Activated CD8-positive, alpha-beta T cell treated with anti-CD3 and anti-CD28 coated beads, Interleukin-2, amount 10 ng/mL, durations not matched to agents 7 days and 5 days (primary cell): ENCODE results near the gene GREB1L. TPM values are rescaled to one million over a fixed set of nuclear protein-coding genes. Genes with fewer than 3 reads are reported as not detected.

Experiments
- ATAC-seq: fragments of 150-1000 bp; cut with Tn5 transposase; one replicate; pipeline ENCODE4 v1.10.0; 2021; ENCODE audit warnings: moderate library complexity
- CTCF ChIA-PET: fragments of 350-600 bp; sonication (Branson Sonifier 250); formaldehyde crosslinking; loops from one replicate; lab custom pipeline; 2021; ENCODE audit warnings: antibody characterized with exemption; lab: Charles Lee
- POLR2A ChIA-PET: fragments of 350-600 bp; sonication (Branson Sonifier 250); formaldehyde crosslinking; loops from one replicate; lab custom pipeline; 2021; ENCODE audit warnings: antibody characterized with exemption; lab: Charles Lee
- DNase-seq: peaks from one replicate; pipeline ENCODE4 v3.0.0-alpha.2; 2020
- H3K27ac Mint-ChIP-seq: one replicate; pipeline ENCODE4 v1.8.0; 2021; ENCODE audit warnings: mild to moderate bottlenecking, mixed read lengths
- H3K27me3 Mint-ChIP-seq: one replicate; pipeline ENCODE4 v1.8.0; 2021; ENCODE audit warnings: low read depth, mixed read lengths
- H3K36me3 Mint-ChIP-seq: one replicate; pipeline ENCODE4 v1.8.0; 2021; ENCODE audit warnings: low read depth, mixed read lengths
- H3K4me1 Mint-ChIP-seq: one replicate; pipeline ENCODE4 v1.8.0; 2021; ENCODE audit warnings: low read depth, mixed read lengths
- H3K4me3 Mint-ChIP-seq: one replicate; pipeline ENCODE4 v1.8.0; 2021; ENCODE audit warnings: mild to moderate bottlenecking, mixed read lengths
- H3K9me3 Mint-ChIP-seq: one replicate; pipeline ENCODE4 v1.8.0; 2022; ENCODE audit warnings: mixed read lengths; ENCODE audit not compliant: insufficient read depth
- total RNA-seq, 2 experiments: library from RNA; stranded (reverse); gene quantifications; one replicate each; pipeline ENCODE4 v1.2.3, GENCODE V29; 2021

Gene GREB1L
- total RNA-seq, 2 experiments from 2014 or later, result not detected

DNA sequence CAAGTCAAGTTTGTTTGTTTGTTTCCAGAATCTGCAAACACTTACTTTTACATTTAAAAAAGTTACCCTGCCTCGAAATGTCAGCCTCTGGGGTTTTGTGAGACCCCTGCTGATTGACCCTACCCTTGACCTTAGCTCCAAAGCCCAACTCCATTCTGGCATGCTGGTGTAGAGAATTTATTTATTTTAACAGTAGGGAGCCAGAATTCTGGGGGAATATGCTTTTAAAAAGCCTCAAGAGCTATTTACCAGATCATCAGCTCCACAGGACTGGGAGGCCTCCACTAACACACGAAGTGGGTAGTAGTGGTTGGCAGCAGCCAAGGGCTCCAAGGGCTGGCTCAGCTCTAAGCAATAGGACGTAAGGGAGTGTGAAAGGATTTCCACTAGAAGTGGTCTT lies 23.2 kb upstream of the GREB1L start:
- H3K4me1 Mint-ChIP-seq, result no peaks in the 10 kb centered on the region
- CTCF ChIA-PET, result interaction anchor here (0.9 kb wide), 1 partner anchor 24 kb away, joined by 3 read pairs; no protein-coding TSS in a partner anchor
- ATAC-seq (no peak), DNase-seq (no peak)
- no peak overlapping the region for H3K4me3 Mint-ChIP-seq
- no peaks in the 10 kb centered on the region for H3K9me3 Mint-ChIP-seq
- H3K27me3 Mint-ChIP-seq, result no peaks in the 10 kb centered on the region
- POLR2A ChIA-PET, result no interaction called here
- no peak overlapping the region for H3K27ac Mint-ChIP-seq
- H3K36me3 Mint-ChIP-seq, result no peaks in the 10 kb centered on the region

DNA sequence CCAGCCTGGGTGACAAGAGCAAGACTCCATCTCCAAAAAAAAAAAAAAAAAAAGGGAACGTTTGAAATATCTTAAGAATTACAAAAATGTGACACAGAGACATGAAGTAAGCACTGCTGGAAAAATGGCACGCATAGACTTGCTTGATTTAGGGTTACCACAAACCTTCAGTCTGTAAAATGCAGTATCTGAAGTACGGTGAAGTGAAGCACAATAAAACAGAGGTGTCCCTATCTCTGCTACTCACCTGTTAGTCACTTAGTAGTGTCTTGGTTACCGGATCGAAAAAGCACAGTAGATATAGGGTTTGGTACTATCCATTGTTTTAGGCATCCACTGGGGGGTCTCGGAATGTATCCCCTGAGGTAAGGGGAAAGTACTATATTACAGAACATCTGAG lies 11.6 kb upstream of the GREB1L start:
- H3K4me3 Mint-ChIP-seq, result no peak overlapping the region
- CTCF ChIA-PET, result no interaction called here
- no peaks in the 10 kb centered on the region for H3K4me1 Mint-ChIP-seq

DNA sequence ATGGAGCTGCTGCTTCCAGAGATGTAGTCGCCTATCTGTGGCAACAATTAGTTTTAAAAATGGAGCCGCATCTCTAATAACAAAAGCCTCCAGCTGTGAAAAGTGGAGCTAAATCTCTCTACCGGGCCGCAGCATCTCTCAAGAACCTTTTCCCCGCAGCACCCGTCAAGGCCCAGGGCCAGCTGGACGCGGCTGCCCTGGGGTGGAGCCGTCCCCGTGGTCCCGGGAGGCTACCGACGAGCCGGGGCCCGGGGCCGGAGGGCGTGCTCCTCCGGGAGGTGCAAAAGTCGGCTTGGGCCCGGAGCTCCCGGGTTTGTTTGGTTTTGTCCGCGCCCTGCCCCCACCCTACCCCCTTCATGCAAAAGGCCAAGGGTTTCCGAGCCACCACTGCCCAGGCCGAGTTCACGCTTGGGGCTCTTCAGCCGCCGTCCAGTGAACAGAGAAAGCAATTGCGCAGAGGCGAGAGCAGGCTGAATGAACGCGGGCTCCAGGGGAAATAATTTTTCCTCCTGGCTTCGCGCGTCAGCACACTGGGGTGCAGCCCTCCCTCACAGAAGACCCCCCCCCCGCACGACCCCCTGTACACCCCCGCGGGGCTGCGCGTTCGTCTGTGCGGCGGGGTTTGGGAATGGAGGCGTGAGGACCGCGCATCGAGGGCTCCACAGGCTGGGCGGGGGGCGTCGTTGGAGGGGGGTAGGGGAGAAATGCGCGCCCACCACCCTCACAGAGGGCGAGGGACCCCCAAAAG lies 557 bp upstream of the GREB1L start:
- Mint-ChIP-seq H3K4me3 (no peak overlapping the region), H3K9me3 (no peaks in the 10 kb centered on the region), H3K27me3 (peaks cover 50% of the 10 kb centered on the region), H3K27ac (no peak overlapping the region), H3K36me3 (no peaks in the 10 kb centered on the region), H3K4me1 (peaks cover 8% of the 10 kb centered on the region)
- ChIA-PET POLR2A (no interaction called here), CTCF (no interaction called here)
- ATAC-seq, result no peak
- no peak for DNase-seq

More for the DNA sequence above, 11.6 kb upstream of the GREB1L start:
- ATAC-seq (no peak), DNase-seq (no peak)
- Mint-ChIP-seq H3K36me3 (no peaks in the 10 kb centered on the region), H3K27ac (no peak overlapping the region), H3K27me3 (peaks cover under 1% of the 10 kb centered on the region), H3K9me3 (no peaks in the 10 kb centered on the region)
- POLR2A ChIA-PET, result no interaction called here

DNA sequence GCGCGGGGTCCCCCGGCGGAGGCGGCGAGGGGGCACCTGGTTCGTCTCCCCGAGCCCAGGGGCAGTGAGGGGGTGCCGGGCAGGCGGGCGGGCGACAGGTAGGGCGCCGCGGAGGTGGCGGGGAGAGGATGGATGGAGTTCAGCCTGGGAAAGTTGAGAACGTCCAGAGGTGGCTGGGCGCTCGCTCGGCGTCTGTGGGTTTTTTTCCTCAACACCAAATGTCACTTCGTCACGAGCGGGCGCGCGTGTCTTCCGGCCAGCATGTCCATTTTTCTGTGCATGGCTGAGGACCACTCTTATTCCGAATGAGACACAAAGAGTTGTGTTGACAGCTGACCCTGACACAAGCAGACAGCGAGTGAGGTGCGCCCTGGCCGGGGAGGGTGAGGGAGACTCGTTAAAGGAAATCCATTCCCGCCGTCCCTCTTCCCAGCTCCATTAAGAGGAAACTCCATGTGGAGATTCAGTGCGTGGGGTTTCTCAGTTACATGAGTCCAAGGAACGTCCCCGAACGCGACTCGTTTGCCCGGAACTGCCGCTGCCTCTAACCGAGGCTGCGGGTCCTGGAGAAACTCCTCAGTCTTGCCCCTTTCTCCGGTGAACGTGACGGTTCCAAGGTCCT lies 859 bp downstream of the GREB1L start:
- Mint-ChIP-seq H3K27me3 (peaks cover 54% of the 10 kb centered on the region), H3K36me3 (no peaks in the 10 kb centered on the region), H3K27ac (no peak overlapping the region), H3K4me1 (peaks cover 8% of the 10 kb centered on the region), H3K9me3 (no peaks in the 10 kb centered on the region), H3K4me3 (no peak overlapping the region)
- ATAC-seq, result no peak
- POLR2A ChIA-PET, result no interaction called here
- CTCF ChIA-PET, result no interaction called here
- DNase-seq, result no peak

DNA sequence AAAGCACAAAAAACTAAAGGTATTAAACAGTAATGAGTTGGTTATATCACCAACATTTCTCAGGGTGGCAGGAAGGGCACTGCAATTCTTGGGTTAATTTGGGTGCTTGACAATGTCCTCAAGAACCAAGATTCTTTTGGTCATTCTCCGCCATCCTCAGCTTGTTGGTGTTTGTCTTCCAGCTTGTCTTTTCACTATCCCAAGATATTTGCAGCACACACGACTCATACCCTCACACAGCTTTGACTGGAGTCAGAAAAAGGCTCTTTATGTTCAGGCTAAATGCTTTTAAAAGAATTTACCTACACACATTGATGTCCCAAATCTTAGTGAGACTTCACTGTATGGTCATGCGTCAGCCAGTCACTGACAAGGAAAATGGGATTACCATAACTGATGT lies 12.5 kb downstream of the GREB1L start:
- CTCF ChIA-PET, result no interaction called here
- H3K4me1 Mint-ChIP-seq, result no peaks in the 10 kb centered on the region
- no peaks in the 10 kb centered on the region for H3K9me3 Mint-ChIP-seq
- peaks cover 10% of the 10 kb centered on the region for H3K27me3 Mint-ChIP-seq
- DNase-seq, result no peak
- H3K4me3 Mint-ChIP-seq, result no peak overlapping the region
- no peak for ATAC-seq
- H3K27ac Mint-ChIP-seq, result no peak overlapping the region
- POLR2A ChIA-PET, result no interaction called here
- no peaks in the 10 kb centered on the region for H3K36me3 Mint-ChIP-seq

DNA sequence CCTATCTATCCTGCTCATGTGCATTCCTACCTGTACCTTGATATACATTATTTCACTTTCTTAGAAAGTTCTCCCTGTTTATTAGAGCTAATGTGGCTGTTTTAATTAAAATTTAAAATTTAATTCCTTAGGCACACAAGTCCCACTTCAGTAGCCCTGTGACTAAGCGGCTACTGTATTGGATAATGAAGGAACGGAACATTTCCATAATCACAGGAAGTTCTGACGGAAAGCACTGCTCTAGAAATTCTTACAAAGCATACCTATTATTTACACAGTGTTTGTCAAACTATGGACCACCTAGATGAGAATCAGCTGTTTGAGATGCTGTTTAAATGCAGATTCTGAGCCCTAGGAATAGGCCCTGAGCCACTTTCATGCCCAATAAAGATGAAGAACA lies 13.2 kb downstream of the GREB1L start:
- no peak for DNase-seq
- H3K4me1 Mint-ChIP-seq, result no peaks in the 10 kb centered on the region
- POLR2A ChIA-PET, result no interaction called here
- H3K27ac Mint-ChIP-seq, result no peak overlapping the region
- H3K27me3 Mint-ChIP-seq, result peaks cover 6% of the 10 kb centered on the region
- H3K36me3 Mint-ChIP-seq, result no peaks in the 10 kb centered on the region
- no peak overlapping the region for H3K4me3 Mint-ChIP-seq
- no peak for ATAC-seq
- H3K9me3 Mint-ChIP-seq, result no peaks in the 10 kb centered on the region
- CTCF ChIA-PET, result no interaction called here

DNA sequence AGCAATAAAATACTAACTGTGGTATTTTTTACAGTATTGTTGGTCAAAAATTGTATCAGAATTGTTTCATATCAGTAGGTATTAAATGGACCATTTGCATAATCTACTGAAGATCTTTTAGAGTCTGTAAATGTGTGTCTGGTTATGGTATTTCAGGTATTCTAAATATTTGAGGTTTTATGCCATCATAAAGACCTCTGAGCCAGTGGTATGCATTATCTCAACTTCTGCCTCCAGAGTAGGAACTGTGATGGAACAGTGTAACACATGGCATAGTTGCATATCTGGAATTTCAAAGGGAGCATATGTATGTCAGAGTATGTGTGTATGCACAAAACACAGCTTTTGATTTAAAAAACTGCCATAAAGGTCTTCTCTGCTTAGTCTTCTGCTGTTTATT lies 15.4 kb downstream of the GREB1L start:
- Mint-ChIP-seq H3K4me1 (no peaks in the 10 kb centered on the region), H3K27me3 (peaks cover 5% of the 10 kb centered on the region), H3K4me3 (no peak overlapping the region), H3K9me3 (no peaks in the 10 kb centered on the region), H3K36me3 (no peaks in the 10 kb centered on the region), H3K27ac (no peak overlapping the region)
- CTCF ChIA-PET, result no interaction called here
- POLR2A ChIA-PET, result no interaction called here
- ATAC-seq (no peak), DNase-seq (no peak)

DNA sequence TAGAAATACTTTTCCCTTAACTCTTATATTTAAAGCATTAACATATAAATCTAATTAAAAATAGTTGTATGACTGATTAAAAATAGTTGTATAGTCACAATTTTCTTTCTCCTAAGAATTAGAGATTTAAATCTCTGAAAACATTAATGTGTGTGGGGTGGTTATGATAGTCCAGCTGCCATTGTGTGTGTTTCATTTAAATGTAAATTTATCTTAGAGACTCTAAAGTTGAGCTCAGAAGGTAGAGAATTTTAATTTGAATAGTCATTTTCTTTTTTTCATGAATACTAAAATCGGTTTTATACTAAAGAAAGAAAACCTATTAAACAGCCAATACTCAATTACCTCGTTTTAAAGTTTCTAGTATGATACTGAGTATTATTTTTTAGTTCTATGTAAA lies 18.6 kb downstream of the GREB1L start:
- Mint-ChIP-seq H3K27me3 (peaks cover 12% of the 10 kb centered on the region), H3K9me3 (no peaks in the 10 kb centered on the region), H3K27ac (no peak overlapping the region), H3K36me3 (no peaks in the 10 kb centered on the region), H3K4me1 (no peaks in the 10 kb centered on the region), H3K4me3 (no peak overlapping the region)
- no peak for ATAC-seq
- DNase-seq, result no peak
- POLR2A ChIA-PET, result no interaction called here
- CTCF ChIA-PET, result interaction anchor here (1.3 kb wide), 1 partner anchor 81 kb away, joined by 5 read pairs; no protein-coding TSS in a partner anchor

DNA sequence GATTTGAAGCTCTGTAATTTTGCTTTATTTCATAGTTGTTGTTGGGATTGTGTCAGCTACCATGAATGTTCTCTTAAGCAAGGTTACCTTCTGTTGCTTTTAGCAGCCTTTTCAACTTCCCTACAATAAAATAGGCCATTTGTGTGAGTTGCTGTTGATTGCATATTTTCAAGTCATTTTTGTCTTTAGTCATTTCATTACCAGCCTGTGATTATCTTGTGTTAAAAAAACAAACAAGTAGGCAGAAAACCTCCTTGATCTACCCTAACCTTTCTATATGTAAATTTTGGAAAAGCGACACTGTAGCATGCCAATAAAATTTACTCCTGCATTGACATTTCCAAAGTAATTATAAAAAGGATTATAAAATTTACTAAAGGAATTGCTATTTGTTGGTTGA lies 19.3 kb downstream of the GREB1L start:
- POLR2A ChIA-PET, result no interaction called here
- no peak overlapping the region for H3K4me3 Mint-ChIP-seq
- no peaks in the 10 kb centered on the region for H3K36me3 Mint-ChIP-seq
- DNase-seq (no peak), ATAC-seq (no peak)
- H3K4me1 Mint-ChIP-seq, result no peaks in the 10 kb centered on the region
- CTCF ChIA-PET, result interaction anchor here (1.3 kb wide), 1 partner anchor 82 kb away, joined by 5 read pairs; no protein-coding TSS in a partner anchor
- no peaks in the 10 kb centered on the region for H3K9me3 Mint-ChIP-seq
- no peak overlapping the region for H3K27ac Mint-ChIP-seq
- peaks cover 13% of the 10 kb centered on the region for H3K27me3 Mint-ChIP-seq

DNA sequence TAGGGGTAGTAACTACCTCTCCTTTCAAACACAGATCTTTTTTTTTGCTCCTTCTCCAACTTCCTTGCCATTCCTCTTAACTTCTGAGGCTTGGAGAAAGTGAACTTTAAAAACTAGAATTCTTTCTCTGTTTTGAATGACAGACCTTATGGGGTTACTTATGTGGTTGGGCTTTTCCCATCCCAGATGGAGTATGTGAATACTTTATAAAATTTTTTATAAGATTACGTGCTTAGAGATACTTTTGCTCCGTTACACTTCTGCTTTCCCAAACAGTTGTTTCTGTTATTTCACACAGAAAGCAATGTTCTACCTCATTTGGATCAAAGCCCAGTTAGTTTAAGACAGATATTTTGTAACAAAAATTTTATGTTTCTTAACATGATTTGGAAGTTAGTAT lies 20.2 kb downstream of the GREB1L start:
- Mint-ChIP-seq H3K27ac (no peak overlapping the region), H3K9me3 (no peaks in the 10 kb centered on the region), H3K36me3 (no peaks in the 10 kb centered on the region), H3K27me3 (peaks cover 13% of the 10 kb centered on the region), H3K4me1 (no peaks in the 10 kb centered on the region), H3K4me3 (no peak overlapping the region)
- ATAC-seq (no peak), DNase-seq (no peak)
- ChIA-PET POLR2A (no interaction called here), CTCF (no interaction called here)

DNA sequence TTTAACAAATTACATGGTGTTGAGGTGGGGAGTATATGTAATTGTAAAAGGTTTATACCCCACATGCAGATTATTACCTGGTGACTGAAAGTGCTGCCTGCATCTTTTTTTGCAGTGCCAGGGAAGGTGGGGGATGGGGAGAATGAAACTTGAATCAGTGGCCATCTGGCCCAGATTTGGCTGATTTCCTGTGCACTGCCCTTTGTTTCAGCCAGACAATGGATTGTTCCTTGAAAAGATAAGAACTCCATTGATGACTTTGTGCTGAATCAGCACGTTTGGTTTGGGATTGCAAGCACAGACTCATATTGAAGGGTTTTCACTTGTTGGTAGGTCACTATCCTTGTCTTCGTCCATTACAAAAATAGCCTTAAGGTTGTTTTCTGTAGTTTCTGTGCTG lies 20.9 kb downstream of the GREB1L start:
- POLR2A ChIA-PET, result no interaction called here
- CTCF ChIA-PET, result no interaction called here
- H3K27me3 Mint-ChIP-seq, result peaks cover 13% of the 10 kb centered on the region

DNA sequence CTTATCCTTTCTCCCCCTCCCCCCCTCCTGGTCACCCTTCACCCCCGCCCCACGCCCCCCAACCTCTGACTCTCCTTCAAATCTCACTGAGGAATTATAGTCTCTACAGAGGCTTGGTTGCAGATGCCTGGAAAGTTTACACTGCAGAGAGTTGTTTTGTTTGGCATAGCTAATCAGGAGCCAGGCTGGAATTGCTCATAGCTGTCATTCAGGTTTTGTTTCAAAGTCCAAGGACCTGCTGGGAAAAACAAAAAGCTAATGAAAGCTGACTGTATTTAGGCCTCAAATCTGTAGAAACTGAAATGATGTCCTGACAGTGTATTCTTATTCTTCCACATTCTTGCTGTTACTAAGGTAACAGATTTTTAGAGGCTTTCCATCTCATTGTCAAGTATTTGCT lies 22.6 kb downstream of the GREB1L start:
- CTCF ChIA-PET, result no interaction called here
- DNase-seq (no peak), ATAC-seq (no peak)
- H3K4me1 Mint-ChIP-seq, result no peaks in the 10 kb centered on the region
- no peaks in the 10 kb centered on the region for H3K36me3 Mint-ChIP-seq
- peaks cover 11% of the 10 kb centered on the region for H3K27me3 Mint-ChIP-seq
- POLR2A ChIA-PET, result no interaction called here
- H3K4me3 Mint-ChIP-seq, result no peak overlapping the region
- no peaks in the 10 kb centered on the region for H3K9me3 Mint-ChIP-seq
- no peak overlapping the region for H3K27ac Mint-ChIP-seq

More for the DNA sequence above, 20.9 kb downstream of the GREB1L start:
- Mint-ChIP-seq H3K27ac (no peak overlapping the region), H3K36me3 (no peaks in the 10 kb centered on the region), H3K4me1 (no peaks in the 10 kb centered on the region), H3K9me3 (no peaks in the 10 kb centered on the region), H3K4me3 (no peak overlapping the region)
- ATAC-seq (no peak), DNase-seq (no peak)
